ENCODE results near the gene CRACR2B.

Gene CRACR2B

GRCh38 chr11:823441-824291, 4.1 kb upstream of the CRACR2B start:
- WGBS, result 96% methylated on average over 47 of the region's 53 CpGs
- Histone ChIP-seq H4K91ac (ENCODE audit: low read length) (peak overlapping the region; percentile 60), H3K9me3 (ENCODE audit: control insufficient read depth, low read length) (no peaks in the 10 kb centered on the region), H2BK5ac (ENCODE audit: low read depth, low read length, poor library complexity, severe bottlenecking) (no peak overlapping the region), H4K8ac (ENCODE audit: low read length) (no peak overlapping the region), H3K18ac (ENCODE audit: low read depth in 1 of 2, low read length in 2 of 2) (no peak overlapping the region), H3K36me3 (ENCODE audit: control insufficient read depth in 1 of 2, insufficient read depth in 2 of 2, low read depth in 1 of 2, low read length in 2 of 2) (peaks cover 25 to 48% of the 10 kb centered on the region in 2 experiments), H2AFZ (ENCODE audit: low read depth, low read length) (no peak overlapping the region), H3K27me3 (ENCODE audit: control insufficient read depth in 1 of 2, insufficient read depth in 1 of 2, low read length in 2 of 2) (peaks cover 0 to 14% of the 10 kb centered on the region in 2 experiments), H3K9ac (ENCODE audit: low read length) (no peak overlapping the region), H2BK15ac (ENCODE audit: low read depth, poor library complexity, severe bottlenecking) (peak overlapping the region; percentile 37), H3K79me1 (replicated peaks; ENCODE audit: low read length, poor library complexity, severe bottlenecking) (peaks cover 20% of the 10 kb centered on the region), H3K4me2 (ENCODE audit: low read length, poor library complexity, severe bottlenecking) (no peak overlapping the region), H2AK5ac (ENCODE audit: low read length, severe bottlenecking) (no peak overlapping the region), H2BK12ac (ENCODE audit: low read length in 2 of 2) (no peak overlapping the region), H3K23ac (ENCODE audit: low read length in 2 of 2) (no peak overlapping the region), H3K27ac (ENCODE audit: low read length, poor library complexity, severe bottlenecking) (no peak overlapping the region), H2BK120ac (ENCODE audit: low read depth, low read length) (no peak overlapping the region), H3K4me3 (ENCODE audit: insufficient read depth in 1 of 2, low read depth in 1 of 2, low read length in 2 of 2) (no peak overlapping the region), H3K4me1 (ENCODE audit: control insufficient read depth, insufficient read depth, low read depth, low read length) (peaks cover 60% of the 10 kb centered on the region), H3K14ac (ENCODE audit: low read length in 2 of 2) (no peak overlapping the region), H3K4ac (ENCODE audit: low read depth in 1 of 2, low read length in 2 of 2) (no peak overlapping the region)
- no peak for DNase-seq

- Histone ChIP-seq H3K4ac (ENCODE audit: low read depth in 1 of 2, low read length in 2 of 2) (no peak overlapping the region), H3K36me3 (ENCODE audit: control insufficient read depth in 1 of 2, insufficient read depth in 2 of 2, low read depth in 1 of 2, low read length in 2 of 2) (peaks cover 25 to 48% of the 10 kb centered on the region in 2 experiments), H2AFZ (ENCODE audit: low read depth, low read length) (no peak overlapping the region), H3K79me1 (replicated peaks; ENCODE audit: low read length, poor library complexity, severe bottlenecking) (peaks cover 20% of the 10 kb centered on the region), H2AK5ac (ENCODE audit: low read length, severe bottlenecking) (no peak overlapping the region), H3K9me3 (ENCODE audit: control insufficient read depth, low read length) (no peaks in the 10 kb centered on the region), H4K91ac (ENCODE audit: low read length) (peak overlapping the region; percentile 60), H4K8ac (ENCODE audit: low read length) (no peak overlapping the region), H2BK15ac (ENCODE audit: low read depth, poor library complexity, severe bottlenecking) (no peak overlapping the region), H3K27me3 (ENCODE audit: control insufficient read depth in 1 of 2, insufficient read depth in 1 of 2, low read length in 2 of 2) (peaks cover 0 to 17% of the 10 kb centered on the region in 2 experiments), H3K14ac (ENCODE audit: low read length in 2 of 2) (no peak overlapping the region), H3K4me1 (ENCODE audit: control insufficient read depth, insufficient read depth, low read depth, low read length) (peaks cover 62% of the 10 kb centered on the region), H3K18ac (ENCODE audit: low read depth in 1 of 2, low read length in 2 of 2) (no peak overlapping the region), H3K9ac (ENCODE audit: low read length) (no peak overlapping the region), H3K4me3 (ENCODE audit: insufficient read depth in 1 of 2, low read depth in 1 of 2, low read length in 2 of 2) (no peak overlapping the region), H2BK120ac (ENCODE audit: low read depth, low read length) (no peak overlapping the region), H3K23ac (ENCODE audit: low read length in 2 of 2) (no peak overlapping the region), H3K27ac (ENCODE audit: low read length, poor library complexity, severe bottlenecking) (no peak overlapping the region), H2BK5ac (ENCODE audit: low read depth, low read length, poor library complexity, severe bottlenecking) (no peak overlapping the region), H3K4me2 (ENCODE audit: low read length, poor library complexity, severe bottlenecking) (no peak overlapping the region), H2BK12ac (ENCODE audit: low read length in 2 of 2) (no peak overlapping the region)
- WGBS, result 97% methylated on average over 56 of the region's 59 CpGs
- no peak for DNase-seq
Observed at GRCh38 chr11:824292-824880, 3.3 kb upstream of the CRACR2B start.

- Histone ChIP-seq H3K4ac (ENCODE audit: low read depth in 1 of 2, low read length in 2 of 2) (no peak overlapping the region), H3K9me3 (ENCODE audit: control insufficient read depth, low read length) (no peaks in the 10 kb centered on the region)
- WGBS, result 88% methylated on average over 11 of the region's 11 CpGs
Observed at GRCh38 chr11:824942-825341, 2.8 kb upstream of the CRACR2B start.

More at GRCh38 chr11:824942-825341, 2.8 kb upstream of the CRACR2B start:
- no peak overlapping the region for H2AFZ ChIP-seq (ENCODE audit: low read depth, low read length)
- no peak overlapping the region for H3K18ac ChIP-seq (ENCODE audit: low read depth in 1 of 2, low read length in 2 of 2)
- H2BK120ac ChIP-seq (ENCODE audit: low read depth, low read length), result no peak overlapping the region
- no peak overlapping the region for H3K23ac ChIP-seq (ENCODE audit: low read length in 2 of 2)
- no peak overlapping the region for H4K8ac ChIP-seq (ENCODE audit: low read length)
- H2BK15ac ChIP-seq (ENCODE audit: low read depth, poor library complexity, severe bottlenecking), result no peak overlapping the region
- H2BK5ac ChIP-seq (ENCODE audit: low read depth, low read length, poor library complexity, severe bottlenecking), result no peak overlapping the region
- no peak for DNase-seq
- no peak overlapping the region for H3K4me2 ChIP-seq (ENCODE audit: low read length, poor library complexity, severe bottlenecking)
- no peak overlapping the region for H3K27ac ChIP-seq (ENCODE audit: low read length, poor library complexity, severe bottlenecking)
- H3K27me3 ChIP-seq (ENCODE audit: control insufficient read depth in 1 of 2, insufficient read depth in 1 of 2, low read length in 2 of 2), result peaks cover 0 to 17% of the 10 kb centered on the region in 2 experiments
- no peak overlapping the region for H3K9ac ChIP-seq (ENCODE audit: low read length)
- H3K4me3 ChIP-seq (ENCODE audit: insufficient read depth in 1 of 2, low read depth in 1 of 2, low read length in 2 of 2), result no peak overlapping the region
- no peak overlapping the region for H2BK12ac ChIP-seq (ENCODE audit: low read length in 2 of 2)
- peaks cover 20% of the 10 kb centered on the region for H3K79me1 ChIP-seq (replicated peaks; ENCODE audit: low read length, poor library complexity, severe bottlenecking)
- no peak overlapping the region for H4K91ac ChIP-seq (ENCODE audit: low read length)
- peaks cover 25 to 48% of the 10 kb centered on the region in 2 experiments for H3K36me3 ChIP-seq (ENCODE audit: control insufficient read depth in 1 of 2, insufficient read depth in 2 of 2, low read depth in 1 of 2, low read length in 2 of 2)
- peaks cover 67% of the 10 kb centered on the region for H3K4me1 ChIP-seq (ENCODE audit: control insufficient read depth, insufficient read depth, low read depth, low read length)
- H3K14ac ChIP-seq (ENCODE audit: low read length in 2 of 2), result no peak overlapping the region
- no peak overlapping the region for H2AK5ac ChIP-seq (ENCODE audit: low read length, severe bottlenecking)
